H1 (cell line): ENCODE measurements around the gene COMMD6. TPM values are rescaled to one million over a fixed set of nuclear protein-coding genes. Genes with fewer than 3 reads are reported as not detected.

Source experiments
- CTCF ChIA-PET: fragments of 300-600 bp; sonication (Branson Sonifier 250); formaldehyde crosslinking; loops from one replicate; lab custom pipeline; 2021; ENCODE audit not compliant: partially characterized antibody; lab: Charles Lee
- POLR2A ChIA-PET: fragments of 300-600 bp; sonication (Branson Sonifier 250); formaldehyde crosslinking; loops from one replicate; lab custom pipeline; 2021; ENCODE audit warnings: inconsistent platforms; ENCODE audit not compliant: partially characterized antibody; lab: Charles Lee
- DNase-seq, 2 experiments: peaks; one replicate each; pipeline versions ENCODE4 v3.0.0 to v3.0.0-alpha.2; 2010 to 2022; ENCODE audit warnings: low spot score in 2 of 2, low read depth in 1 of 2, mixed read lengths in 1 of 2
- FAIRE-seq: peaks from 2 replicates; lab custom pipeline; 2011; peaks lifted over from hg19 to GRCh38; lab: Jason Lieb, UNC
- H2AFZ ChIP-seq: 2 replicates; pipeline ENCODE4 v1.8.1; 2012; ENCODE audit warnings: low read length, inconsistent platforms
- H2AK5ac ChIP-seq: 2 replicates; pipeline ENCODE4 v1.6.1; 2013; ENCODE audit warnings: low read depth, low read length
- H2BK120ac ChIP-seq: replicated peaks from 2 replicates; pipeline ENCODE3; 2013; ENCODE audit warnings: low read depth, low read length, inconsistent platforms
- H2BK12ac ChIP-seq: 2 replicates; pipeline ENCODE4 v1.6.1; 2013; ENCODE audit warnings: low read depth, low read length
- H2BK15ac ChIP-seq: 2 replicates; pipeline ENCODE4 v1.6.1; 2013; ENCODE audit warnings: low read length
- H2BK20ac ChIP-seq: 2 replicates; pipeline ENCODE4 v1.6.1; 2013; ENCODE audit warnings: low read length
- H2BK5ac ChIP-seq: 2 replicates; pipeline ENCODE4 v1.6.1; 2013; ENCODE audit warnings: low read depth, low read length
- H3K14ac ChIP-seq: 2 replicates; pipeline ENCODE4 v1.6.1; 2013; ENCODE audit warnings: inconsistent platforms; ENCODE audit not compliant: insufficient read length
- H3K18ac ChIP-seq: 2 replicates; pipeline ENCODE4 v1.6.1; 2013; ENCODE audit warnings: low read length; ENCODE audit errors: extremely low read depth
- H3K23ac ChIP-seq: 2 replicates; pipeline ENCODE4 v1.6.1; 2013; ENCODE audit warnings: inconsistent platforms; ENCODE audit not compliant: insufficient read length
- H3K23me2 ChIP-seq: 2 replicates; pipeline ENCODE4 v1.6.1; 2013; ENCODE audit warnings: low read depth, low read length
- H3K27ac ChIP-seq: 2 replicates; pipeline ENCODE4 v1.6.1; 2011; ENCODE audit warnings: low read depth, low read length, inconsistent platforms
- H3K27me3 ChIP-seq, 4 experiments: replicated peaks in 1 of 4; 1 replicate in 1 of 4; 2 replicates in 3 of 4; pipeline versions ENCODE4 v1.6.1 to v1.8.1; 2011 to 2013; ENCODE audit warnings: low read length in 3 of 4, mild to moderate bottlenecking in 3 of 4, inconsistent platforms in 2 of 4, mixed read lengths in 2 of 4, moderate library complexity in 1 of 4; ENCODE audit not compliant: control insufficient read depth in 3 of 4, insufficient read depth in 3 of 4; ENCODE audit errors: extremely low read depth in 1 of 4
- H3K36me3 ChIP-seq, 4 experiments: 2 replicates each; pipeline versions ENCODE4 v1.6.1 to v1.8.1; 2011 to 2013; ENCODE audit warnings: mild to moderate bottlenecking in 4 of 4, low read length in 3 of 4, moderate library complexity in 2 of 4, control low read depth in 1 of 4, inconsistent platforms in 1 of 4; ENCODE audit not compliant: insufficient read depth in 4 of 4, control insufficient read depth in 2 of 4
- H3K4ac ChIP-seq: replicated peaks from 2 replicates; pipeline ENCODE3; 2013; ENCODE audit warnings: low read length, low read depth, mixed read lengths, inconsistent platforms; ENCODE audit not compliant: insufficient read length
- H3K4me1 ChIP-seq, 4 experiments: replicated peaks in 1 of 4; 1 replicate in 1 of 4; 2 replicates in 3 of 4; pipeline versions ENCODE4 v1.6.1 to v1.8.1; 2011 to 2013; ENCODE audit warnings: low read length in 3 of 4, inconsistent platforms in 2 of 4, mixed read lengths in 1 of 4; ENCODE audit not compliant: insufficient read depth in 4 of 4, control insufficient read depth in 3 of 4
- H3K4me2 ChIP-seq, 2 experiments: 2 replicates each; pipeline versions ENCODE4 v1.6.1 to v1.8.1; 2011 to 2013; ENCODE audit warnings: low read depth in 2 of 2, low read length in 2 of 2, control low read depth in 1 of 2, inconsistent platforms in 1 of 2, mild to moderate bottlenecking in 1 of 2; ENCODE audit not compliant: insufficient read depth in 1 of 2
- H3K4me3 ChIP-seq, 4 experiments: fragments of 200-600, 300-600 bp in 1 of 4; sonication (generic), shearing (Covaris generic), sonication (Bioruptor Twin) in 1 of 4; 2 replicates each; pipeline versions ENCODE4 v1.5.1 to v1.8.1; 2011 to 2016; ENCODE audit warnings: low read length in 4 of 4, low read depth in 3 of 4, control low read depth in 2 of 4, inconsistent platforms in 2 of 4, mild to moderate bottlenecking in 2 of 4, mixed read lengths in 1 of 4, moderate library complexity in 1 of 4; ENCODE audit not compliant: insufficient read depth in 2 of 4; ENCODE audit errors: extremely low read depth in 1 of 4
- H3K56ac ChIP-seq: replicated peaks from 2 replicates; pipeline ENCODE3; 2013; ENCODE audit warnings: low read depth, mild to moderate bottlenecking, mixed read lengths, low read length, inconsistent platforms; ENCODE audit not compliant: insufficient read length
- H3K79me1 ChIP-seq: 2 replicates; pipeline ENCODE4 v1.6.1; 2013; ENCODE audit warnings: low read depth, low read length, control low read depth
- H3K79me2 ChIP-seq, 2 experiments: 2 replicates each; pipeline versions ENCODE4 v1.6.1 to v1.8.1; 2012 to 2013; ENCODE audit warnings: low read length in 2 of 2, mild to moderate bottlenecking in 2 of 2, inconsistent platforms in 1 of 2; ENCODE audit not compliant: insufficient read depth in 2 of 2, control insufficient read depth in 1 of 2
- H3K9ac ChIP-seq, 4 experiments: replicated peaks in 1 of 4; 1 replicate in 1 of 4; 2 replicates in 3 of 4; pipeline versions ENCODE4 v1.6.1 to v1.8.1; 2011 to 2013; ENCODE audit warnings: low read depth in 3 of 4, low read length in 3 of 4, control low read depth in 2 of 4, mild to moderate bottlenecking in 2 of 4, moderate library complexity in 2 of 4, inconsistent platforms in 1 of 4; ENCODE audit errors: extremely low read depth in 1 of 4
- H3K9me3 ChIP-seq, 2 experiments: 2 replicates each; pipeline versions ENCODE4 v1.6.1 to v1.8.1; 2012 to 2013; ENCODE audit warnings: mild to moderate bottlenecking in 2 of 2, moderate library complexity in 2 of 2, control low read depth in 1 of 2, inconsistent platforms in 1 of 2, low read depth in 1 of 2, low read length in 1 of 2, mixed read lengths in 1 of 2; ENCODE audit not compliant: insufficient read depth in 2 of 2
- H4K20me1 ChIP-seq, 2 experiments: replicated peaks in 1 of 2; 2 replicates each; pipeline versions ENCODE3 to v1.8.1; 2011 to 2013; ENCODE audit warnings: inconsistent platforms in 2 of 2, low read length in 2 of 2, mild to moderate bottlenecking in 1 of 2; ENCODE audit not compliant: insufficient read depth in 2 of 2, control insufficient read depth in 1 of 2
- H4K5ac ChIP-seq: 2 replicates; pipeline ENCODE4 v1.6.1; 2013; ENCODE audit warnings: low read length, low read depth, mixed read lengths, inconsistent platforms; ENCODE audit not compliant: insufficient read length
- H4K8ac ChIP-seq: 2 replicates; pipeline ENCODE4 v1.8.0; 2013; ENCODE audit warnings: mild to moderate bottlenecking, moderate library complexity, low read length, inconsistent platforms; ENCODE audit not compliant: insufficient read depth; ENCODE audit errors: extremely low read depth
- H4K91ac ChIP-seq: replicated peaks from 2 replicates; pipeline ENCODE3; 2013; ENCODE audit warnings: low read length, mixed read lengths, inconsistent platforms; ENCODE audit not compliant: insufficient read length
- BCL11A ChIP-seq, 2 experiments: IDR thresholded peaks; one replicate each; pipeline ENCODE4 v1.6.1; 2011; ENCODE audit warnings: low read depth in 2 of 2, low read length in 2 of 2, mild to moderate bottlenecking in 2 of 2
- CEBPB ChIP-seq: IDR thresholded peaks from 2 replicates; pipeline ENCODE4 v1.6.1; 2012; ENCODE audit warnings: low read depth, low read length
- JUN ChIP-seq: IDR thresholded peaks from 2 replicates; pipeline ENCODE4 v1.6.1; 2011; ENCODE audit warnings: low read depth, mild to moderate bottlenecking, improper control_type of control experiment, low read length
- NRF1 ChIP-seq: IDR thresholded peaks from 2 replicates; pipeline ENCODE4 v1.6.1; 2011; ENCODE audit warnings: mild to moderate bottlenecking, low read depth, low read length, improper control_type of control experiment
- POLR2A ChIP-seq, 2 experiments: IDR thresholded peaks; 1 replicate in 1 of 2; 2 replicates in 1 of 2; pipeline ENCODE4 v1.6.1; 2011; ENCODE audit warnings: low read depth in 2 of 2, low read length in 2 of 2, mild to moderate bottlenecking in 2 of 2; ENCODE audit errors: control extremely low read depth in 1 of 2
- RBBP5 ChIP-seq: IDR thresholded peaks from 2 replicates; pipeline ENCODE4 v1.7.1; 2012; ENCODE audit warnings: low read depth, mild to moderate bottlenecking, inconsistent platforms, low read length, moderate library complexity, borderline replicate concordance
- TAF1 ChIP-seq: IDR thresholded peaks from 2 replicates; pipeline ENCODE4 v1.6.1; 2011; ENCODE audit warnings: mild to moderate bottlenecking, low read depth, low read length
- polyA plus RNA-seq, 7 experiments: library from polyadenylated mRNA; depleted of rRNA in 3 of 7; stranded (reverse) in 5 of 7; unstranded in 2 of 7; fragments of >200 nt in 5 of 7; fragments of 200-250 nt in 2 of 7; gene quantifications; 1 replicate in 5 of 7; 2 replicates in 1 of 7; 4 replicates in 1 of 7; pipeline versions ENCODE4 v1.2.1 to v1.2.3, GENCODE V29; 2011 to 2013; ENCODE audit warnings: missing spikeins in 2 of 7, mixed read lengths in 2 of 7
- total RNA-seq: library from RNA; stranded (reverse); fragmentation: NEBNext Ultra II Directional; extraction: Animal tissue kit (Norgen Biotek cat#: 25700); gene quantifications from 2 replicates; pipeline ENCODE4 v1.2.1, GENCODE V29; 2021

COMMD6 gene
- total and polyA plus RNA-seq, 2 of the 8 experiments (the other 6 are each of a cell fraction or from before 2014, with no cell fraction given) = 53.2 to 122 TPM

DNA sequence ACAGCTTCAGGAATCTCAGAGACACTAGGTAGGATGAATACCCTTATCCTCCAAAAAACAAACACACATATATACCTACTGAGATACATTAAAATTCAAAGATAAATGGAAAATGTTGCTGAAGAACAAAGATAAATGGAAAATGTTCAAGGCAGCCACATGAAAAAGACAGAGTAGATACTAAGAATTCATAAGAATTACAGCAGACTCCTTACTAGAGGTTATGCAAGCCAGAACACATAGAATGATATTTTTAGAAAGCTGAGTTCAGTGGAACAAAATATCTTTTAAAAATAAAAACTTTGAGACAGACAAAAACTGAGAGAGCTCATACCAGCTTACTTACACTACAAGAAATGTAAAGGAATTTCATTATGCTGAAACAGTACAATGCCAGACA lies 47.5 kb upstream of the COMMD6 start (continued):
- no peak for TF ChIP-seq JUN

DNA sequence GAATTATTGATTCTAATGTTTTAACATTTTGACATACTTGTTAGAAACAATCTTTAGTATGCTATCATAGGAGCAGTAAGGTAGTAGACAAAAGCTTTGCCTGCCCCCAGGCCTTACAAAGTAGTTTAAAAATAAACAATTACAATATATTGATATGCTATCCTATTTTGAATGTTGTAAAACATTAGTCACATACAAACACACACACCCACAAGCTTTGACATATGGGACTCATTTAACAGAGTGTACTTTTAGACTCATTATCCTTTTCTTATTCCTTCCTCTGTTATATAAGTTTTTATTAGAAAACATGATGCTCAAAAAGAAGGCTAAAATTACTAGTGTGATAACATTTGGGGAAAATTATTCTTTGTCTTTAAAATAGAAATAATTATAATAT lies 45.5 kb upstream of the COMMD6 start:
- CTCF ChIA-PET = interaction anchor here (0.6 to 0.9 kb wide), 3 partner anchors 62 to 115 kb away, joined by 3 read pairs; partner anchors contain the start of gene TBC1D4
- no peak overlapping the region for H2AFZ ChIP-seq

More for the DNA sequence above, 45.5 kb upstream of the COMMD6 start:
- no peak overlapping the region for H2AK5ac ChIP-seq
- no peak overlapping the region for H3K4ac ChIP-seq
- H2BK5ac ChIP-seq = no peak overlapping the region
- no peak for FAIRE-seq
- no peak overlapping the region for H3K23ac ChIP-seq
- peaks cover 0 to 9% (median 1%) of the 10 kb centered on the region in 4 experiments; a peak in 3 of 8 replicates for H3K36me3 ChIP-seq
- no peak overlapping the region for H3K14ac ChIP-seq
- no peaks in the 10 kb centered on the region for H3K79me2 ChIP-seq
- no peak overlapping the region for H3K56ac ChIP-seq
- H3K27me3 ChIP-seq = no peaks in the 10 kb centered on the region
- H4K91ac ChIP-seq = no peak overlapping the region
- H3K4me1 ChIP-seq = no peaks in the 10 kb centered on the region
- TF ChIP-seq NRF1 (no peak), POLR2A (IDR thresholded peaks at IDR 0.05; ENCODE audit: control extremely low read depth in 1 of 2, low read depth in 2 of 2, low read length in 2 of 2) (no peak), CEBPB (no peak), RBBP5 (no peak), BCL11A (IDR thresholded peaks at IDR 0.05; ENCODE audit: low read depth in 2 of 2, low read length in 2 of 2) (no peak), TAF1 (no peak)
- H3K27ac ChIP-seq = no peak overlapping the region
- no peak overlapping the region for H4K5ac ChIP-seq
- no peak overlapping the region for H2BK12ac ChIP-seq
- H4K8ac ChIP-seq = no peak overlapping the region
- no peak overlapping the region for H2BK20ac ChIP-seq
- DNase-seq = no peak
- no peaks in the 10 kb centered on the region for H4K20me1 ChIP-seq
- peaks cover 2 to 8% of the 10 kb centered on the region in 2 experiments; a peak in 2 of 4 replicates for H3K9me3 ChIP-seq
- H3K79me1 ChIP-seq = no peaks in the 10 kb centered on the region
- no peak overlapping the region for H3K9ac ChIP-seq
- H3K18ac ChIP-seq = no peak overlapping the region
- H3K23me2 ChIP-seq = no peaks in the 10 kb centered on the region
- H2BK15ac ChIP-seq = no peak overlapping the region
- no peak overlapping the region for H3K4me3 ChIP-seq
- no peak overlapping the region for H3K4me2 ChIP-seq
- POLR2A ChIA-PET = interaction anchor here (0.5 kb wide), 1 partner anchor 10 kb away, joined by 4 read pairs; no protein-coding TSS in a partner anchor
- no peak overlapping the region for H2BK120ac ChIP-seq
